Hepatocyte (in vitro differentiated cells): Measurements from ENCODE around the gene AFF2. TPM values are rescaled to one million over a fixed set of nuclear protein-coding genes. Genes with fewer than 3 reads are reported as not detected.

ENCODE experiments used
- DNase-seq: peaks from one replicate; pipeline ENCODE4 v3.0.0-alpha.2; 2016; ENCODE audit warnings: low spot score
- H2AFZ ChIP-seq: fragments of 200-600 bp; sonication (generic); 2 replicates; pipeline ENCODE4 v1.6.0; 2016; ENCODE audit warnings: antibody characterized with exemption, mild to moderate bottlenecking
- H3K27ac ChIP-seq: fragments of 200-600 bp; sonication (generic); 2 replicates; pipeline ENCODE4 v1.5.1; 2016; ENCODE audit warnings: mild to moderate bottlenecking
- H3K27me3 ChIP-seq: fragments of 200-600 bp; sonication (generic); 2 replicates; pipeline ENCODE4 v1.6.1; 2016
- H3K36me3 ChIP-seq: fragments of 200-600 bp; sonication (generic); replicated peaks from 2 replicates; pipeline ENCODE4 v1.5.1; 2016; ENCODE audit warnings: low read depth; ENCODE audit not compliant: insufficient read depth
- H3K4me1 ChIP-seq: fragments of 200-600 bp; sonication (generic); 2 replicates; pipeline ENCODE4 v1.5.1; 2016; ENCODE audit warnings: mild to moderate bottlenecking, moderate library complexity; ENCODE audit not compliant: insufficient read depth
- H3K4me2 ChIP-seq: fragments of 200-600 bp; sonication (generic); 2 replicates; pipeline ENCODE4 v1.6.0; 2016
- H3K4me3 ChIP-seq: fragments of 200-600 bp; sonication (generic); 2 replicates; pipeline ENCODE4 v1.5.1; 2016; ENCODE audit warnings: mild to moderate bottlenecking
- H3K79me2 ChIP-seq: fragments of 200-600 bp; sonication (generic); 2 replicates; pipeline ENCODE4 v1.6.0; 2017; ENCODE audit warnings: mild to moderate bottlenecking
- H3K9me2 ChIP-seq: fragments of 200-600 bp; sonication (generic); replicated peaks from 2 replicates; pipeline ENCODE4 v1.6.0; 2017; ENCODE audit warnings: mild to moderate bottlenecking; ENCODE audit not compliant: insufficient read depth
- H3K9me3 ChIP-seq: fragments of 200-600 bp; sonication (generic); 2 replicates; pipeline ENCODE4 v1.5.1; 2016; ENCODE audit warnings: low read depth, mild to moderate bottlenecking
- H4K20me1 ChIP-seq: fragments of 200-600 bp; sonication (generic); 2 replicates; pipeline ENCODE4 v1.6.0; 2016; ENCODE audit warnings: mild to moderate bottlenecking; ENCODE audit not compliant: insufficient read depth, poor library complexity, severe bottlenecking
- EZH2 ChIP-seq: fragments of 200-600 bp; sonication (generic); IDR thresholded peaks from 2 replicates; pipeline ENCODE4 v1.6.1; 2016; ENCODE audit warnings: antibody characterized with exemption, mild to moderate bottlenecking, borderline replicate concordance
- EZH2phosphoT487 ChIP-seq: fragments of 200-600 bp; sonication (generic); IDR thresholded peaks from one replicate; pipeline ENCODE4 v1.6.1; 2018; ENCODE audit warnings: antibody characterized with exemption, mild to moderate bottlenecking, low read depth, moderate library complexity; ENCODE audit not compliant: unreplicated experiment, severe bottlenecking
- whole genome bisulfite sequencing: methylation state at CpG from one replicate; pipeline ENCODE4 v1.1.6; 2016; ENCODE audit warnings: low lambda C conversion rate; ENCODE audit errors: missing lambda C conversion rate; 5-methylcytosine and 5-hydroxymethylcytosine counted together
- polyA plus RNA-seq: library from polyadenylated mRNA; unstranded; fragments of >200 nt; fragmentation: Nextera tagmentation; extraction: Ambion mirVana; gene quantifications from 2 replicates; pipeline ENCODE4 v1.2.1, GENCODE V29; 2016
- total RNA-seq: library from RNA; depleted of rRNA; stranded (reverse); fragments of >200 nt; gene quantifications from 2 replicates; pipeline ENCODE4 v1.2.3, GENCODE V29; 2014
- TF ChIP-seq, protein P1 (sequence below): fragments of 200-600 bp; sonication (generic); IDR thresholded peaks from 2 replicates; pipeline ENCODE4 v1.5.1; 2016; ENCODE audit warnings: antibody characterized with exemption, mild to moderate bottlenecking; ENCODE audit not compliant: poor library complexity

The AFF2 gene
- total and polyA plus RNA-seq, 2 experiments from 2014 or later = 2.1 to 6.5 TPM

DNA sequence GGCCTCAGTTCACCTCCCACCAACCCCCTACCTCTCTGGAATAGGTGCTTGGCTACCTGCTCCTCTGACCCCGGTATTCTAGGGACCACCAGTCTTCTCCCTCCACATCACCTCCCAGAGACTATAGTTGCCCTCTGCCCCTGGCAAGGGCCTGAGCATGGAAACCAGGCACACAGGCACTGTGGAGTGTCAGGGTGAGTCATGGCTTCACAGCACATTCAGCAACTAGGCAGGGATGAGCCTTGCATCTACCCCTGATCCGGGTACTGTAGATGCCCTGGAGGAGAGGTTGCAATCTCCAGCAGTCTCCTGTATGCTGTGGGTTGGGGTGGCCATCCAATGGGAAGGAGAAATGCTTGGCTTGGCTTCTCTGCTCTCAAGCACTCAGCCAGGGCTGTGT lies 532.0 kb downstream of the AFF2 start:
- no peaks in the 10 kb centered on the region for H3K36me3 ChIP-seq
- WGBS = 71% methylated on average over 2 of the region's 2 CpGs
- TF ChIP-seq EZH2phosphoT487 (no peak), EZH2 (no peak)
- TF ChIP-seq, protein P1, sequence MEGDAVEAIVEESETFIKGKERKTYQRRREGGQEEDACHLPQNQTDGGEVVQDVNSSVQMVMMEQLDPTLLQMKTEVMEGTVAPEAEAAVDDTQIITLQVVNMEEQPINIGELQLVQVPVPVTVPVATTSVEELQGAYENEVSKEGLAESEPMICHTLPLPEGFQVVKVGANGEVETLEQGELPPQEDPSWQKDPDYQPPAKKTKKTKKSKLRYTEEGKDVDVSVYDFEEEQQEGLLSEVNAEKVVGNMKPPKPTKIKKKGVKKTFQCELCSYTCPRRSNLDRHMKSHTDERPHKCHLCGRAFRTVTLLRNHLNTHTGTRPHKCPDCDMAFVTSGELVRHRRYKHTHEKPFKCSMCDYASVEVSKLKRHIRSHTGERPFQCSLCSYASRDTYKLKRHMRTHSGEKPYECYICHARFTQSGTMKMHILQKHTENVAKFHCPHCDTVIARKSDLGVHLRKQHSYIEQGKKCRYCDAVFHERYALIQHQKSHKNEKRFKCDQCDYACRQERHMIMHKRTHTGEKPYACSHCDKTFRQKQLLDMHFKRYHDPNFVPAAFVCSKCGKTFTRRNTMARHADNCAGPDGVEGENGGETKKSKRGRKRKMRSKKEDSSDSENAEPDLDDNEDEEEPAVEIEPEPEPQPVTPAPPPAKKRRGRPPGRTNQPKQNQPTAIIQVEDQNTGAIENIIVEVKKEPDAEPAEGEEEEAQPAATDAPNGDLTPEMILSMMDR = no peak
- no peaks in the 10 kb centered on the region for H3K9me3 ChIP-seq
- no peaks in the 10 kb centered on the region for H3K27me3 ChIP-seq
- H3K4me2 ChIP-seq = no peak overlapping the region
- H3K79me2 ChIP-seq = no peaks in the 10 kb centered on the region
- H3K9me2 ChIP-seq = no peaks in the 10 kb centered on the region
- H4K20me1 ChIP-seq = no peaks in the 10 kb centered on the region
- H3K27ac ChIP-seq = no peak overlapping the region
- H3K4me1 ChIP-seq = no peaks in the 10 kb centered on the region
- no peak overlapping the region for H2AFZ ChIP-seq
- DNase-seq = no peak
- no peak overlapping the region for H3K4me3 ChIP-seq

DNA sequence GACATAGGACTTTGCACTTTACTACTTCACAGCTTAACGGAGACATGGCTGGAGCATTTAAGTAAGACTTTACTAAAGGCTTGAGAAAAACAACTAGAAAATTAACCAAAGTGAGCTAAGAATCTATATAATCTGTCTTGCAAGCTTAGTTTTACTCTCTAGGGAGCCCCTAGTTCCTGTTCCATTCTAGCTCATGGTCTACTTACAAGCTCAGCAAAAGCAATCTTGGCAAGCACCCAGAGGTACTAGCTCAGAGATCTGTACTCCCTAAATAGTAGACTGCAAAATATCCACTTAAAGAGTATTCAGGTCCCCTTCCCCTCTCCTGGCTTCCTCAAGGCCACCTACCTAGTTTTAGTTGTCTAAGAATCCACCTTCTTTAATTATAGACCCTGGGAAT lies 535.7 kb downstream of the AFF2 start:
- Histone ChIP-seq H3K27me3 (no peaks in the 10 kb centered on the region), H2AFZ (no peak overlapping the region), H3K79me2 (no peaks in the 10 kb centered on the region), H3K27ac (no peak overlapping the region), H3K4me1 (no peaks in the 10 kb centered on the region), H3K9me2 (no peaks in the 10 kb centered on the region), H3K4me3 (no peak overlapping the region), H3K4me2 (no peak overlapping the region), H4K20me1 (no peaks in the 10 kb centered on the region), H3K9me3 (no peaks in the 10 kb centered on the region), H3K36me3 (no peaks in the 10 kb centered on the region)
- WGBS = 81% methylated on average over 1 of the region's 1 CpG
- TF ChIP-seq, protein P1 = no peak
- TF ChIP-seq EZH2phosphoT487 (no peak), EZH2 (no peak)
- no peak for DNase-seq

DNA sequence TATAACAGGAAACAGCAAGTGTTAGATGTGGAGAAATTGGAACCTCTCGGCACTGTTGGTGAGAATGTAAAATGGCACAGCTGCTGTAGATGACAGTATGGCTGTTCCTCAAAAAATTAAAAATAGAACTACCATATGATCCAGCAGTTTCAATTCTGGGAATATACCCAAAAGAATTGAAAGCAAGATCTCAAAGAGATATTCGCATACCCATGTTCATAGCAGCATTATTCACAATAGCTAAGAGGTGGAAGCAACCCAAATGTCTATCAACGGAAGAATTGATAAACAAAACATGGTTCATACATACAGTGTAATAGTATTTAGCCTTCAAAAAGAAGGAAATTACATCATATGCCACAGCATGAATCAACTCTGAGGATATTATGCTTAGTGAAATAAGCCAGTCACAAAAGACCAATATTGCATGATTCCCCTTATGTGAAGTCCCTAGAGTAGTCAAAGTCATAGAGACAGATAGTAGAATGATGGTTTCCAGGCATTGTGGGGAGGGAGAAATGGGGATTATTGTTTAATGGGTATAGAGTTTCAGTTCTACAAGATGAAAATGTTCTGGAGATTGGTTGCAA lies 537.0 kb downstream of the AFF2 start:
- Histone ChIP-seq H3K27ac (no peak overlapping the region), H4K20me1 (no peaks in the 10 kb centered on the region), H3K36me3 (no peaks in the 10 kb centered on the region), H3K4me2 (no peak overlapping the region), H3K9me2 (no peaks in the 10 kb centered on the region), H3K4me3 (no peak overlapping the region), H2AFZ (no peak overlapping the region), H3K79me2 (no peaks in the 10 kb centered on the region), H3K4me1 (no peaks in the 10 kb centered on the region), H3K27me3 (no peaks in the 10 kb centered on the region), H3K9me3 (no peaks in the 10 kb centered on the region)
- WGBS = 80% methylated on average over 3 of the region's 3 CpGs
- TF ChIP-seq, protein P1 = no peak
- no peak for TF ChIP-seq EZH2phosphoT487
- DNase-seq = no peak

DNA sequence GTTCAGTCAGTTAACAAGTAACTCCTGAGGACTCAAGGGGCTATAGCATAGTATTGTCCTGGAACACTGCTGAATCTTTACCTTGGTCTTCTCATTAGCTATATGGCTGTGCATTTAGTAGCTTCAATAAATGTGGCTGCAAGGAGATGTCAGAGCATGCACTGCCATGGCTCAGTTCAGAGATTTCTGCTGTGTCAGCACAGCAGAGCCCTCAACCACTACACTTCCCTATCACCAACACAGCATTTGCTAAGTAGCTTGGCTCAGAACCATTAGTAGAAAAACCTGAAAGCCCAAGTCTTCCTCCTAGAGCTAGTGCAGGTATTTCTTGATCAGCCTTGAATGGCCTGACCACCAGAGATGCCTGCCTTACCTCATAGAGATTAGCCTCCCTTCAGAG lies 538.6 kb downstream of the AFF2 start:
- no peak overlapping the region for H2AFZ ChIP-seq
- H4K20me1 ChIP-seq = no peaks in the 10 kb centered on the region
- TF ChIP-seq EZH2 (no peak), EZH2phosphoT487 (no peak)
- TF ChIP-seq, protein P1 = no peak
- no peaks in the 10 kb centered on the region for H3K9me3 ChIP-seq
- no peaks in the 10 kb centered on the region for H3K4me1 ChIP-seq
- DNase-seq = no peak
- H3K9me2 ChIP-seq = no peaks in the 10 kb centered on the region
- no peak overlapping the region for H3K4me3 ChIP-seq
- no peak overlapping the region for H3K27ac ChIP-seq
- no peaks in the 10 kb centered on the region for H3K27me3 ChIP-seq
- no peaks in the 10 kb centered on the region for H3K79me2 ChIP-seq
- no peaks in the 10 kb centered on the region for H3K36me3 ChIP-seq
- H3K4me2 ChIP-seq = no peak overlapping the region
